IPS DF 6.9 (cell line): Measurements from ENCODE around the gene CCDC91.

ENCODE experiments used
- DNase-seq: peaks from one replicate; pipeline ENCODE4 v3.0.0-alpha.2; 2013; ENCODE audit warnings: low read depth, low spot score
- H3K27ac ChIP-seq: one replicate; pipeline ENCODE4 v1.5.1; 2013; ENCODE audit warnings: low read length, control low read depth
- H3K27me3 ChIP-seq: 2 replicates; pipeline ENCODE4 v1.6.1; 2013; ENCODE audit warnings: mild to moderate bottlenecking, low read length; ENCODE audit not compliant: control insufficient read depth, insufficient read depth
- H3K36me3 ChIP-seq: 2 replicates; pipeline ENCODE4 v1.6.1; 2013; ENCODE audit warnings: low read length; ENCODE audit not compliant: control insufficient read depth, insufficient read depth
- H3K4me1 ChIP-seq: 2 replicates; pipeline ENCODE4 v1.6.1; 2013; ENCODE audit warnings: low read length; ENCODE audit not compliant: control insufficient read depth, insufficient read depth
- H3K4me3 ChIP-seq: 2 replicates; pipeline ENCODE4 v1.5.1; 2013; ENCODE audit warnings: mild to moderate bottlenecking, low read length
- H3K9me3 ChIP-seq: 2 replicates; pipeline ENCODE4 v1.6.1; 2013; ENCODE audit warnings: low read length, inconsistent platforms; ENCODE audit not compliant: control insufficient read depth, insufficient read depth
- WGBS: extraction: QIAGEN DNeasy Blood & Tissue Kit; methylation state at CpG from one replicate; pipeline ENCODE4 v1.1.7; 2013; ENCODE audit warnings: mixed read lengths, missing lambda C conversion rate; ENCODE audit not compliant: insufficient read length, insufficient coverage; 5-methylcytosine and 5-hydroxymethylcytosine counted together

Gene CCDC91

GRCh38 chr12:28388879-28389278 is 198.6 kb downstream of the CCDC91 start:
- H3K27me3 ChIP-seq: no peaks in the 10 kb centered on the region
- no CpG with 5 or more reads among the region's 4 CpGs for WGBS
- H3K9me3 ChIP-seq: no peaks in the 10 kb centered on the region
- no peaks in the 10 kb centered on the region for H3K4me1 ChIP-seq
- DNase-seq: no peak
- H3K27ac ChIP-seq: no peak overlapping the region
- H3K36me3 ChIP-seq: no peaks in the 10 kb centered on the region
- H3K4me3 ChIP-seq: no peak overlapping the region

- WGBS: no CpG with 5 or more reads among the region's 1 CpG
Measured at GRCh38 chr12:28390206-28390605, 199.9 kb downstream of the CCDC91 start.

GRCh38 chr12:28390761-28391385 is 200.6 kb downstream of the CCDC91 start:
- no peaks in the 10 kb centered on the region for H3K36me3 ChIP-seq
- no peak for DNase-seq
- no CpG with 5 or more reads among the region's 4 CpGs for WGBS
- H3K27ac ChIP-seq: no peak overlapping the region
- H3K4me1 ChIP-seq: no peaks in the 10 kb centered on the region
- H3K9me3 ChIP-seq: no peaks in the 10 kb centered on the region
- no peak overlapping the region for H3K4me3 ChIP-seq
- no peaks in the 10 kb centered on the region for H3K27me3 ChIP-seq

More at GRCh38 chr12:28390206-28390605, 199.9 kb downstream of the CCDC91 start:
- H3K36me3 ChIP-seq: no peaks in the 10 kb centered on the region
- no peak for DNase-seq
- H3K4me3 ChIP-seq: no peak overlapping the region
- H3K4me1 ChIP-seq: no peaks in the 10 kb centered on the region
- H3K27ac ChIP-seq: no peak overlapping the region
- no peaks in the 10 kb centered on the region for H3K9me3 ChIP-seq
- H3K27me3 ChIP-seq: no peaks in the 10 kb centered on the region

DNA sequence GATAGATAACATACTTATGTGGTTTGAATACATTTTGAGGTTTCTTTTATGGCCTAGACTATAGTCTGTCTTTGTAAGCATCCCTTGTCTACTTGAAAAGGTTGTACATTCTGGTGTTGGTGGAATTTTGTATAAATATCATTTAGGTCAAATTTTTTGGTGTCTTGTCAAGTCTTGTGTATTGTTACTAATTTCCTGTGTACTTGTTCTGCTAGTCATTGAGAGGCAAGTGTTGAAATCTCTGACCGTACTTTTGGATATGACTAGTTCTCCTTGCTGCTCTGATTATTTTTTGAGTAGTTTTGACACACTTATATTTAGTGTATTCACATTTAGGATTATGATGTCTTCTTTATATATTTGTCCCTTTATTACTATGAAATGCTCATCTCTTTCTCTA is 219.6 kb downstream of the CCDC91 start:
- Histone ChIP-seq H3K27ac (no peak overlapping the region), H3K4me1 (no peaks in the 10 kb centered on the region), H3K4me3 (no peak overlapping the region), H3K9me3 (no peaks in the 10 kb centered on the region), H3K36me3 (no peaks in the 10 kb centered on the region), H3K27me3 (no peaks in the 10 kb centered on the region)
- no CpG with 5 or more reads among the region's 1 CpG for WGBS
- DNase-seq: no peak

DNA sequence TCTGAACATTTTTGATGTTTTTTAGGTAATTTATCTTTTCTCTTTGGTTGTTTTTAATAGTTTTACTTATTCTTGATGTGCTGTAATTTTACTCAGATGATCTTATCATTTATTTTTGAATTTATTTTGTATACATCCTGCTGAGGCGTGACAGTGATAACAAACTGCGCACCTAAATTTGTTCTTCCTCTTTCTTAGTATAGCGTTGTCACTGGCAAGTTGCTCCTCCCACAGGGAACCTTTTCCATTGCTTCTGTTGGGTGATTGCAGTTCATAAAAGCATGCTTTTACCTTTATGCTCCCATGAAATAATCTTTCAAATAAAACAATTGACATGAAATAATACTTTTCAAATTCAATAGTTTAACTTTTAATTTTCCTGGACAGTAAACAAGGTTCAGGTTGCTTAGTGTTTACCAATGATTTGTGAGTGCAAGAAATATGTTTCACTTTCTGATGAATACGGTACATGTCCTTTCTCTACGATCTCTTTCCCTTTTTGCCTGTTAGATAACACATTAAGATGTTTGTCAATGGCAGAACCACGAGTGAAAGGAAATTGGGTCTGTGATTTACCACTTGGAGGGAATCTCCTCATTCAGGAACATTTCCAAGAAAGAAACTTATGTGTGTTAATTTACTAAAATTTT is 223.3 kb downstream of the CCDC91 start:
- no peaks in the 10 kb centered on the region for H3K36me3 ChIP-seq
- no CpG with 5 or more reads among the region's 6 CpGs for WGBS
- H3K4me1 ChIP-seq: no peaks in the 10 kb centered on the region
- H3K27me3 ChIP-seq: no peaks in the 10 kb centered on the region
- H3K4me3 ChIP-seq: no peak overlapping the region
- no peak overlapping the region for H3K27ac ChIP-seq
- no peak for DNase-seq
- no peaks in the 10 kb centered on the region for H3K9me3 ChIP-seq

DNA sequence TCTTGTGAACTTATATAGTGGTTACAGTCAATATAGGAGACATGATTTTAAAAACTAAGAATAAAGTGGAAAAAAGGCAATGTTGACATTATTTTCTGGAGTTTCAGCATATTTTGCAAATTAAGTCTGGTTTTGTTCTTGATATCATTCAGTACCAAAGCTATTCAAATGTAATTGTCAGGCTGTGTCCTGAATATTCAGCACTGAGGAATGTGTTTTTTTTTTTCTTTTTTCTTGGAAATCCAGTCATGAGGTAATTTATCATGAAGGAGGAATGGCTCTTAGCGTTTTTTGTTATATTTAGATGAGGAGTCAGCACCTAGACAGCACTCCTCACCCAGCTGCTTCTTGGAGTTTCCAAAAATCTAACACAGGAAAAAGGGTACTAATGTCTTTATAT is 225.5 kb downstream of the CCDC91 start:
- WGBS: no CpG with 5 or more reads among the region's 1 CpG
- Histone ChIP-seq H3K4me1 (no peaks in the 10 kb centered on the region), H3K36me3 (no peaks in the 10 kb centered on the region), H3K9me3 (no peaks in the 10 kb centered on the region), H3K4me3 (no peak overlapping the region), H3K27me3 (no peaks in the 10 kb centered on the region), H3K27ac (no peak overlapping the region)
- no peak for DNase-seq

DNA sequence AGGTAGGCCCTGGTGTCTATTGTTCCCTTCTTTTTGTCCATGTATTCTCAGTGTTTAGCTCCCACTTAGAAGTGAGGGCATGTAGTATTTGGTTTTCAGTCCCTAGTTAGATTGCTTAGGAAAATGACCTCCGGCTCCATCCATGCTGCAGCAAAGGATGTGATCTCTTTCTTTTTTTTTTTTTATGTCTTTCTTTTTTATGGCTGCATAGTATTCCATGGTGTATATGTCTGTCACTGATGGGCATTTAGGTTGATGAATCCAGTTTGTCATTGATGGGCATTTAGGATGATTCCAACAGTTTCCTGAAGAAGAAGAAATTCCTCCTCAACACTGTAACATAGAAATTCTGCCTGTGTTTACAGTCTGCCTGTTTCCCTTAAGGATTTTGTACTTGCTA is 231.1 kb downstream of the CCDC91 start:
- no peak for DNase-seq
- no CpG with 5 or more reads among the region's 1 CpG for WGBS
- no peaks in the 10 kb centered on the region for H3K36me3 ChIP-seq
- no peaks in the 10 kb centered on the region for H3K27me3 ChIP-seq
- no peaks in the 10 kb centered on the region for H3K9me3 ChIP-seq
- H3K4me3 ChIP-seq: no peak overlapping the region
- H3K27ac ChIP-seq: no peak overlapping the region
- H3K4me1 ChIP-seq: peaks cover 1% of the 10 kb centered on the region; the same call in 1 of the 2 replicates

GRCh38 chr12:28424965-28425364 is 234.7 kb downstream of the CCDC91 start:
- Histone ChIP-seq H3K27me3 (no peaks in the 10 kb centered on the region), H3K27ac (no peak overlapping the region), H3K36me3 (no peaks in the 10 kb centered on the region), H3K9me3 (no peaks in the 10 kb centered on the region), H3K4me3 (no peak overlapping the region), H3K4me1 (peaks cover 1% of the 10 kb centered on the region; the same call in 1 of the 2 replicates)
- no peak for DNase-seq
- no CpG with 5 or more reads among the region's 3 CpGs for WGBS

GRCh38 chr12:28425526-28425925 is 235.3 kb downstream of the CCDC91 start:
- Histone ChIP-seq H3K27me3 (no peaks in the 10 kb centered on the region), H3K27ac (no peak overlapping the region), H3K4me1 (peaks cover 1% of the 10 kb centered on the region; the same call in 1 of the 2 replicates), H3K4me3 (no peak overlapping the region), H3K9me3 (no peaks in the 10 kb centered on the region), H3K36me3 (no peaks in the 10 kb centered on the region)
- no peak for DNase-seq

GRCh38 chr12:28427046-28427445 is 236.8 kb downstream of the CCDC91 start:
- Histone ChIP-seq H3K27ac (no peak overlapping the region), H3K9me3 (no peaks in the 10 kb centered on the region)
- WGBS: no CpG with 5 or more reads among the region's 3 CpGs

GRCh38 chr12:28440081-28440608 is 249.9 kb downstream of the CCDC91 start:
- no peak for DNase-seq
- H3K27ac ChIP-seq: no peak overlapping the region
- no peaks in the 10 kb centered on the region for H3K27me3 ChIP-seq

More at GRCh38 chr12:28427046-28427445, 236.8 kb downstream of the CCDC91 start:
- Histone ChIP-seq H3K36me3 (no peaks in the 10 kb centered on the region), H3K27me3 (no peaks in the 10 kb centered on the region), H3K4me3 (no peak overlapping the region), H3K4me1 (peaks cover 1% of the 10 kb centered on the region; the same call in 1 of the 2 replicates)
- no peak for DNase-seq

More at GRCh38 chr12:28440081-28440608, 249.9 kb downstream of the CCDC91 start:
- Histone ChIP-seq H3K9me3 (no peaks in the 10 kb centered on the region), H3K4me3 (no peak overlapping the region), H3K4me1 (no peaks in the 10 kb centered on the region), H3K36me3 (no peaks in the 10 kb centered on the region)
- WGBS: no CpG with 5 or more reads among the region's 3 CpGs
